Progenitor cell of endocrine pancreas (in vitro differentiated cells): ENCODE data around the gene FOXJ3. TPM values are rescaled to one million over a fixed set of nuclear protein-coding genes. Genes with fewer than 3 reads are reported as not detected.

Experiments
- DNase-seq: peaks from one replicate; pipeline ENCODE4 v3.0.0; 2021; ENCODE audit warnings: low spot score; ENCODE audit not compliant: unreplicated experiment
- H3K27ac Mint-ChIP-seq: 2 replicates; pipeline ENCODE4 v1.8.0; 2021; ENCODE audit warnings: mild to moderate bottlenecking, moderate library complexity, mixed read lengths
- H3K27me3 Mint-ChIP-seq: 2 replicates; pipeline ENCODE4 v1.8.0; 2021; ENCODE audit warnings: mixed read lengths
- H3K36me3 Mint-ChIP-seq: 2 replicates; pipeline ENCODE4 v1.8.0; 2022; ENCODE audit warnings: mixed read lengths; ENCODE audit not compliant: insufficient read depth
- H3K4me1 Mint-ChIP-seq: 2 replicates; pipeline ENCODE4 v1.8.0; 2021; ENCODE audit warnings: low read depth, mixed read lengths
- H3K4me3 Mint-ChIP-seq: 2 replicates; pipeline ENCODE4 v1.8.0; 2021; ENCODE audit warnings: low read depth, mild to moderate bottlenecking, moderate library complexity, mixed read lengths
- H3K9me3 Mint-ChIP-seq: 2 replicates; pipeline ENCODE4 v1.8.0; 2021; ENCODE audit warnings: low read depth, mixed read lengths
- CTCF ChIP-seq: fragments of 200-600 bp; sonication (generic); IDR thresholded peaks from one replicate; pipeline ENCODE4 v1.5.0; 2021; ENCODE audit warnings: antibody characterized with exemption, mild to moderate bottlenecking; ENCODE audit not compliant: unreplicated experiment
- total RNA-seq: library from RNA; stranded (reverse); gene quantifications from 2 replicates; pipeline ENCODE4 v1.2.1, GENCODE V29; 2021

Gene FOXJ3
- total RNA-seq, 1 donor from 2014 or later, result 63.0 TPM

- no peak overlapping the region for H3K4me3 Mint-ChIP-seq
- H3K27me3 Mint-ChIP-seq, result no peaks in the 10 kb centered on the region
- no peak for TF ChIP-seq CTCF
- no peak overlapping the region for H3K27ac Mint-ChIP-seq
- no peak for DNase-seq
- H3K4me1 Mint-ChIP-seq, result peaks cover 2% of the 10 kb centered on the region
- no peaks in the 10 kb centered on the region for H3K9me3 Mint-ChIP-seq
- no peaks in the 10 kb centered on the region for H3K36me3 Mint-ChIP-seq
These were observed 163.3 kb downstream of the FOXJ3 start for GRCh38 chr1:42171679-42172266.

GRCh38 chr1:42170779-42171621 is 164.0 kb downstream of the FOXJ3 start:
- Mint-ChIP-seq H3K27ac (no peak overlapping the region), H3K9me3 (no peaks in the 10 kb centered on the region), H3K27me3 (no peaks in the 10 kb centered on the region), H3K36me3 (no peaks in the 10 kb centered on the region), H3K4me3 (no peak overlapping the region), H3K4me1 (peaks cover 1% of the 10 kb centered on the region)
- no peak for TF ChIP-seq CTCF
- DNase-seq, result no peak

GRCh38 chr1:42168763-42169162 is 166.3 kb downstream of the FOXJ3 start:
- TF ChIP-seq CTCF, result no peak
- H3K27ac Mint-ChIP-seq, result no peak overlapping the region
- H3K9me3 Mint-ChIP-seq, result no peaks in the 10 kb centered on the region
- no peak overlapping the region for H3K4me3 Mint-ChIP-seq
- DNase-seq, result no peak
- H3K36me3 Mint-ChIP-seq, result no peaks in the 10 kb centered on the region
- H3K27me3 Mint-ChIP-seq, result peaks cover 2% of the 10 kb centered on the region
- H3K4me1 Mint-ChIP-seq, result peaks cover 5% of the 10 kb centered on the region

- no peak overlapping the region for H3K4me3 Mint-ChIP-seq
These were observed 166.7 kb downstream of the FOXJ3 start for GRCh38 chr1:42168391-42168670.

More at GRCh38 chr1:42168391-42168670, 166.7 kb downstream of the FOXJ3 start:
- Mint-ChIP-seq H3K9me3 (no peaks in the 10 kb centered on the region), H3K4me1 (peaks cover 5% of the 10 kb centered on the region), H3K27me3 (peaks cover 2% of the 10 kb centered on the region), H3K27ac (no peak overlapping the region), H3K36me3 (no peaks in the 10 kb centered on the region)
- no peak for DNase-seq
- TF ChIP-seq CTCF, result no peak
